Fibroblast of lung (primary cell): ENCODE data around the gene NID1. TPM values are rescaled to one million over a fixed set of nuclear protein-coding genes. Genes with fewer than 3 reads are reported as not detected.
"Not testable (repeated sequence)": the region's sequence is repeated elsewhere in the genome, so short reads cannot be mapped to it uniquely, and the experiment has no call there.

Experiments used
- DNase-seq, 2 donors: peaks; one replicate each; pipeline versions ENCODE4 v3.0.0 to v3.0.0-alpha.2; 2010; ENCODE audit warnings: low read depth in 2 of 2
- H2AFZ ChIP-seq: 2 replicates; pipeline ENCODE4 v1.5.1; 2012; ENCODE audit warnings: low read length, control low read depth, inconsistent platforms
- H3K27ac ChIP-seq: 2 replicates; pipeline ENCODE4 v1.5.1; 2011; ENCODE audit warnings: low read length, control low read depth; ENCODE audit not compliant: insufficient read depth
- H3K27me3 ChIP-seq: 2 replicates; pipeline ENCODE4 v1.5.1; 2011; ENCODE audit warnings: mild to moderate bottlenecking, low read length; ENCODE audit not compliant: control insufficient read depth, insufficient read depth
- H3K36me3 ChIP-seq: 2 replicates; pipeline ENCODE4 v1.5.1; 2011; ENCODE audit warnings: low read length; ENCODE audit not compliant: control insufficient read depth, insufficient read depth
- H3K4me1 ChIP-seq: 2 replicates; pipeline ENCODE4 v1.5.1; 2011; ENCODE audit warnings: low read length; ENCODE audit not compliant: control insufficient read depth, insufficient read depth; ENCODE audit errors: extremely low read depth
- H3K4me2 ChIP-seq: 2 replicates; pipeline ENCODE4 v1.5.1; 2011; ENCODE audit warnings: low read length, control low read depth; ENCODE audit not compliant: insufficient read depth; ENCODE audit errors: extremely low read depth
- H3K4me3 ChIP-seq, 4 experiments: fragments of 200-600 bp in 1 of 4; sonication (generic) in 1 of 4; replicated peaks in 1 of 4; 2 replicates each; pipeline ENCODE4 v1.5.1; 2011 to 2016; ENCODE audit warnings: low read length in 4 of 4, low read depth in 3 of 4, mild to moderate bottlenecking in 3 of 4, control low read depth in 2 of 4, inconsistent platforms in 1 of 4, mixed read lengths in 1 of 4; ENCODE audit not compliant: insufficient read depth in 1 of 4; ENCODE audit errors: control extremely low read depth in 1 of 4
- H3K79me2 ChIP-seq: 2 replicates; pipeline ENCODE4 v1.5.1; 2012; ENCODE audit warnings: mild to moderate bottlenecking, low read length, inconsistent platforms; ENCODE audit not compliant: control insufficient read depth, insufficient read depth
- H3K9ac ChIP-seq: 2 replicates; pipeline ENCODE4 v1.5.1; 2011; ENCODE audit warnings: mild to moderate bottlenecking, low read length, control low read depth; ENCODE audit not compliant: insufficient read depth
- H3K9me3 ChIP-seq: 2 replicates; pipeline ENCODE4 v1.5.1; 2012; ENCODE audit warnings: low read depth, low read length; ENCODE audit not compliant: control insufficient read depth, insufficient read depth
- H4K20me1 ChIP-seq: 2 replicates; pipeline ENCODE4 v1.5.1; 2011; ENCODE audit warnings: low read length; ENCODE audit not compliant: control insufficient read depth, insufficient read depth; ENCODE audit errors: extremely low read depth
- CTCF ChIP-seq, 2 donors: IDR thresholded peaks in 1 of 2; conservative IDR thresholded peaks in 1 of 2; 1 replicate in 1 of 2; 2 replicates in 1 of 2; pipeline ENCODE4 v1.5.1; 2011 to 2012; ENCODE audit warnings: low read length in 2 of 2, control low read depth in 1 of 2, inconsistent platforms in 1 of 2, low read depth in 1 of 2, mild to moderate bottlenecking in 1 of 2
- EZH2 ChIP-seq: IDR thresholded peaks from 2 replicates; pipeline ENCODE4 v1.5.1; 2012; ENCODE audit warnings: low read length, control low read depth, mild to moderate bottlenecking; ENCODE audit errors: missing control alignments
- polyA plus RNA-seq, 2 donors: library from polyadenylated mRNA; depleted of rRNA in 1 of 2; stranded (reverse) in 1 of 2; unstranded in 1 of 2; fragments of >200 nt; gene quantifications; 2 replicates each; pipeline ENCODE4 v1.2.1, GENCODE V29; 2011 to 2012; ENCODE audit warnings: missing spikeins in 1 of 2
- total RNA-seq: library from RNA; depleted of rRNA; stranded (reverse); fragments of >200 nt; gene quantifications from 2 replicates; pipeline ENCODE4 v1.2.1, GENCODE V29; 2014

Gene NID1
- total and polyA plus RNA-seq, 2 donors (not counting 1 experiment from before 2014, with no cell fraction given) = 29.1 to 152 TPM

DNA sequence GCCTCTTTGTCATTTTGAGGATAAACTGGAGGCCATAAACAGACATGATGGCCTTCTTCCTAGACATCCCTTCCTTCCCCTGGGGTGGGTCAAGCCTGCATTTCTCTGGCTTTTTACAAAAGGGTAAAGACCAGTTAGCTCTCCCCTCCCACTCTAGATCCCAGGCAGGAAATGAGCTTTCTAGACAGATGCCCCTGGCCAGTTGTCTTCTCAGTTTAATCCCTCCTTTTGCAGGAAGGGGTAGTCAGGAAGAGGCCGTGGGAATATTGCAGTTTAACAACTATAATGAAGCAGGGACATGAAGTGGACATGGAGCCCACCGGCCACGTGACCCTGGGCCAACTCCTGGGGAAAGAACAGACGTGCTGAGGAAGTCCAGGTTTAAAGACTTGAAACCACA lies 85.7 kb downstream of the NID1 start:
- no peak overlapping the region for H3K9ac ChIP-seq
- no peak overlapping the region for H3K4me3 ChIP-seq
- H3K9me3 ChIP-seq = no peaks in the 10 kb centered on the region
- H4K20me1 ChIP-seq = no peaks in the 10 kb centered on the region
- H3K79me2 ChIP-seq = no peaks in the 10 kb centered on the region
- peaks cover 20% of the 10 kb centered on the region for H3K36me3 ChIP-seq
- H3K4me2 ChIP-seq = no peak overlapping the region
- DNase-seq = no peak
- H2AFZ ChIP-seq = no peak overlapping the region
- H3K4me1 ChIP-seq = peaks cover 5% of the 10 kb centered on the region
- no peak overlapping the region for H3K27ac ChIP-seq
- H3K27me3 ChIP-seq = no peaks in the 10 kb centered on the region
- TF ChIP-seq EZH2 (no peak), CTCF (conservative IDR thresholded peaks at IDR 0.05 in 1 of 2, IDR thresholded peaks at IDR 0.05 in 1 of 2; ENCODE audit: low read depth in 1 of 2, low read length in 2 of 2) (no peak)

DNA sequence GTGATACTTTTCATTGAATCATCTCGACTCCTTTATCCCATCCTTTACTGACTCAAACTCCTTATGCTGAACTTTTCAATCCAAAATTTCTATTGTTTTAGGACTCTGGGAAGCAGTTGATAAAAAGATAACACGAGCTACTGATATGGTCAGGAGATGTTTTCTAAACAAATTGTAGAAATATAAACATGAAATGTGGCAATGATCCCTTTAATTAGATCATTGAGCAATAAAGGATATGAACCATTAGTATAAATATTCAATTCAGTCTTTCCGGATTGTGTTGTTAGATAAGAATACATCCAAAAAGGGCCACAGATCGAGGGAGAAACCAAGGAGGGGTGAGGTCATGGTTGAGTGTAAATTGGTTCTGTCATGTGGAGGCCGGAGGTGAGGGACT lies 88.4 kb downstream of the NID1 start:
- Histone ChIP-seq H3K27me3 (no peaks in the 10 kb centered on the region), H4K20me1 (no peaks in the 10 kb centered on the region), H3K4me2 (no peak overlapping the region), H3K27ac (no peak overlapping the region), H2AFZ (no peak overlapping the region), H3K9ac (no peak overlapping the region), H3K79me2 (no peaks in the 10 kb centered on the region), H3K4me1 (peaks cover 6% of the 10 kb centered on the region), H3K36me3 (peaks cover 20% of the 10 kb centered on the region), H3K4me3 (no peak overlapping the region), H3K9me3 (no peaks in the 10 kb centered on the region)
- TF ChIP-seq EZH2 (no peak), CTCF (conservative IDR thresholded peaks at IDR 0.05 in 1 of 2, IDR thresholded peaks at IDR 0.05 in 1 of 2; ENCODE audit: low read depth in 1 of 2, low read length in 2 of 2) (no peak)
- no peak for DNase-seq

DNA sequence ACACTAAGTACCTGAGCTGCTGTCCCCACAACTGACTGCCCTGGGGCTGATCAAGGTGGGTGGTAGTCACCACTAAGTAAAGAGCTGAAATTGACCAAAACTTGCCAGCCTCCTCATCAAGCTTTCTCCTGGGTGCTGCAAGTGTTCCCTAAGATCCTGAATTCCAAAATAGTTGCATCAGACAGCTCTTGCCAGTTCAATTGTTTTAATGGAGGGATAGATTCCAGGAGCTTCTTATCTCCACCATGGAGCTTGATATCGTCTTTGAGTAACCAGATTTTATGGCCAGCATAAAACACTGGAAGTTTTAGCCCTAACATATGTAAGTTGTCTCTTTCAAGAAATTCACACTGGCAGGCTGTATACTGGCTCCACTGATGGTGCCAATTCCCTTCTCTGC lies 90.3 kb downstream of the NID1 start:
- Histone ChIP-seq H3K4me2 (no peak overlapping the region), H2AFZ (no peak overlapping the region), H3K4me3 (no peak overlapping the region), H3K9me3 (no peaks in the 10 kb centered on the region), H3K79me2 (no peaks in the 10 kb centered on the region), H3K27me3 (no peaks in the 10 kb centered on the region), H3K36me3 (peaks cover 18% of the 10 kb centered on the region), H3K4me1 (peaks cover 8% of the 10 kb centered on the region), H3K9ac (no peak overlapping the region), H4K20me1 (no peaks in the 10 kb centered on the region), H3K27ac (no peak overlapping the region)
- TF ChIP-seq CTCF (conservative IDR thresholded peaks at IDR 0.05 in 1 of 2, IDR thresholded peaks at IDR 0.05 in 1 of 2; ENCODE audit: low read depth in 1 of 2, low read length in 2 of 2) (no peak), EZH2 (no peak)
- DNase-seq = peak in 1 of 2 donors; percentile 52

DNA sequence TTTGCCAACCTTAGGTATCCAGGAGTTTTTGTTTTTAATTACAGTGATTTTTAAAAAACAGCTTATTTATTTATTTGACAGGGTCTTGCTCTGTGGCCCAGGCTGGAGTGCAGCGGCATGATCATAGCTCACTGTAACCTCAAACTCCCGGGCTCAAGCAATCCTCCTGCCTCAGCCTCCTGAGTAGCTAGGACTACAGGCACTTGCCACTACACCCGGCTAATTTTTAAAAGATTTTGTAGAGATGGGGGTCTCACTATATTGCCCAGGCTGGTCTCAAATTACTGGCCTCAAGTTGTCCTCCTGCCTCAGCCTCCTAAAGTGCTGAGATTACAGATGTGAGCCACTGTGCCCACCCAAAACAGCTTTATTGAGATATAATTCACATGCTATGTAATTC lies 92.2 kb downstream of the NID1 start:
- not testable (repeated sequence) for DNase-seq, H3K9ac ChIP-seq, H3K79me2 ChIP-seq, H2AFZ ChIP-seq, H4K20me1 ChIP-seq, H3K4me1 ChIP-seq, H3K36me3 ChIP-seq, H3K9me3 ChIP-seq, H3K27me3 ChIP-seq
- peak overlapping the region; percentile 67 for H3K4me2 ChIP-seq
- peak overlapping the region in 1 of 4 experiments; percentile 13 for H3K4me3 ChIP-seq
- peak overlapping the region; percentile 89 for H3K27ac ChIP-seq
